Astrocyte (in vitro differentiated cells and primary cell): ENCODE data around the gene TMEM86A. TPM values are rescaled to one million over a fixed set of nuclear protein-coding genes. Genes with fewer than 3 reads are reported as not detected.
A peak's percentile ranks its signal among the peaks of the same experiment; 100 is the strongest.

ENCODE experiments used
- DNase-seq: peaks from one replicate; pipeline ENCODE4 v3.0.0-alpha.2; 2010; ENCODE audit warnings: low read depth
- FAIRE-seq: peaks from 2 replicates; lab custom pipeline; 2011; peaks lifted over from hg19 to GRCh38; lab: Jason Lieb, UNC
- H2AFZ ChIP-seq: 2 replicates; pipeline ENCODE4 v1.6.0; 2012; ENCODE audit warnings: low read depth, low read length, inconsistent platforms
- H3K27ac ChIP-seq: 2 replicates; pipeline ENCODE4 v1.5.1; 2011; ENCODE audit warnings: low read depth, low read length, inconsistent platforms
- H3K27me3 ChIP-seq: 2 replicates; pipeline ENCODE4 v1.6.0; 2011; ENCODE audit warnings: low read length, inconsistent platforms; ENCODE audit not compliant: insufficient read depth
- H3K36me3 ChIP-seq: 2 replicates; pipeline ENCODE4 v1.5.1; 2011; ENCODE audit warnings: low read length, inconsistent platforms; ENCODE audit not compliant: insufficient read depth
- H3K4me1 ChIP-seq: 2 replicates; pipeline ENCODE4 v1.5.1; 2011; ENCODE audit warnings: low read length, inconsistent platforms; ENCODE audit not compliant: insufficient read depth
- H3K4me2 ChIP-seq: 2 replicates; pipeline ENCODE4 v1.6.0; 2012; ENCODE audit warnings: low read length, inconsistent platforms
- H3K4me3 ChIP-seq: 2 replicates; pipeline ENCODE4 v1.5.1; 2011; ENCODE audit warnings: low read depth, mild to moderate bottlenecking, low read length, inconsistent platforms; ENCODE audit not compliant: insufficient read depth
- H3K79me2 ChIP-seq: 2 replicates; pipeline ENCODE4 v1.6.0; 2012; ENCODE audit warnings: mild to moderate bottlenecking, low read length, inconsistent platforms; ENCODE audit not compliant: insufficient read depth
- H3K9ac ChIP-seq: 2 replicates; pipeline ENCODE4 v1.6.0; 2012; ENCODE audit warnings: mild to moderate bottlenecking, low read length, inconsistent platforms
- H3K9me3 ChIP-seq: 2 replicates; pipeline ENCODE4 v1.5.1; 2012; ENCODE audit warnings: low read depth, mild to moderate bottlenecking, low read length, inconsistent platforms; ENCODE audit not compliant: insufficient read depth
- H4K20me1 ChIP-seq: 2 replicates; pipeline ENCODE4 v1.6.0; 2012; ENCODE audit warnings: low read length, inconsistent platforms; ENCODE audit not compliant: insufficient read depth
- H3K27ac Mint-ChIP-seq: one replicate; pipeline ENCODE4 v1.8.0; 2021; ENCODE audit warnings: mild to moderate bottlenecking, mixed read lengths; ENCODE audit not compliant: unreplicated experiment
- H3K27me3 Mint-ChIP-seq: one replicate; pipeline ENCODE4 v1.8.0; 2021; ENCODE audit warnings: low read depth, mixed read lengths; ENCODE audit not compliant: unreplicated experiment
- H3K36me3 Mint-ChIP-seq: one replicate; pipeline ENCODE4 v1.8.0; 2021; ENCODE audit warnings: low read depth, mixed read lengths; ENCODE audit not compliant: unreplicated experiment
- H3K4me1 Mint-ChIP-seq: one replicate; pipeline ENCODE4 v1.8.0; 2021; ENCODE audit warnings: low read depth, mixed read lengths; ENCODE audit not compliant: unreplicated experiment
- H3K4me3 Mint-ChIP-seq: one replicate; pipeline ENCODE4 v1.8.0; 2021; ENCODE audit warnings: mild to moderate bottlenecking, moderate library complexity, mixed read lengths; ENCODE audit not compliant: unreplicated experiment
- H3K9me3 Mint-ChIP-seq: one replicate; pipeline ENCODE4 v1.8.0; 2021; ENCODE audit warnings: mild to moderate bottlenecking, mixed read lengths; ENCODE audit not compliant: unreplicated experiment
- CTCF ChIP-seq: IDR thresholded peaks from 2 replicates; pipeline ENCODE4 v1.5.1; 2011; ENCODE audit warnings: low read depth, mild to moderate bottlenecking, inconsistent platforms, low read length, moderate library complexity; ENCODE audit not compliant: insufficient read depth
- EZH2 ChIP-seq: IDR thresholded peaks from 2 replicates; pipeline ENCODE4 v1.6.1; 2012; ENCODE audit warnings: mild to moderate bottlenecking, low read length, inconsistent platforms; ENCODE audit not compliant: insufficient read depth
- total RNA-seq: library from RNA; stranded (reverse); gene quantifications from 2 replicates; pipeline ENCODE4 v1.2.1, GENCODE V29; 2021

The TMEM86A gene
- total RNA-seq, 1 donor from 2014 or later, result 4.0 TPM

- H3K27ac Mint-ChIP-seq, result no peak overlapping the region
- H3K36me3 Mint-ChIP-seq, result no peaks in the 10 kb centered on the region
- H3K4me3 ChIP-seq, result no peak overlapping the region
- no peak for FAIRE-seq
- no peaks in the 10 kb centered on the region for H3K4me1 Mint-ChIP-seq
- peaks cover 11% of the 10 kb centered on the region for H3K27me3 Mint-ChIP-seq
- peak overlapping the region; percentile 39 for H2AFZ ChIP-seq
- DNase-seq, result peak; percentile 12
- TF ChIP-seq CTCF (peak; percentile 98), EZH2 (no peak)
- H3K4me2 ChIP-seq, result no peak overlapping the region
- no peaks in the 10 kb centered on the region for H3K9me3 Mint-ChIP-seq
- H3K36me3 ChIP-seq, result no peaks in the 10 kb centered on the region
- no peak overlapping the region for H3K9ac ChIP-seq
- H3K27ac ChIP-seq, result no peak overlapping the region
- H4K20me1 ChIP-seq, result no peaks in the 10 kb centered on the region
- no peaks in the 10 kb centered on the region for H3K79me2 ChIP-seq
- no peak overlapping the region for H3K4me3 Mint-ChIP-seq
- H3K27me3 ChIP-seq, result no peaks in the 10 kb centered on the region
- H3K4me1 ChIP-seq, result no peaks in the 10 kb centered on the region
- no peaks in the 10 kb centered on the region for H3K9me3 ChIP-seq
These were observed 33.6 kb downstream of the TMEM86A start for GRCh38 chr11:18731949-18732821.

- H3K9me3 ChIP-seq, result no peaks in the 10 kb centered on the region
- Mint-ChIP-seq H3K4me3 (no peak overlapping the region), H3K4me1 (no peaks in the 10 kb centered on the region), H3K36me3 (no peaks in the 10 kb centered on the region), H3K27me3 (peaks cover 14% of the 10 kb centered on the region), H3K27ac (no peak overlapping the region), H3K9me3 (no peaks in the 10 kb centered on the region)
- no peaks in the 10 kb centered on the region for H3K4me1 ChIP-seq
- no peaks in the 10 kb centered on the region for H3K36me3 ChIP-seq
- H3K27me3 ChIP-seq, result no peaks in the 10 kb centered on the region
- no peaks in the 10 kb centered on the region for H4K20me1 ChIP-seq
- no peak for TF ChIP-seq CTCF
- TF ChIP-seq EZH2, result no peak
- FAIRE-seq (no peak), DNase-seq (no peak)
- no peak overlapping the region for H3K4me2 ChIP-seq
- H3K79me2 ChIP-seq, result no peaks in the 10 kb centered on the region
- H3K9ac ChIP-seq, result no peak overlapping the region
- no peak overlapping the region for H3K4me3 ChIP-seq
- no peak overlapping the region for H2AFZ ChIP-seq
- H3K27ac ChIP-seq, result no peak overlapping the region
These were observed 34.6 kb downstream of the TMEM86A start for GRCh38 chr11:18733202-18733601.

GRCh38 chr11:18736590-18737148 lies 38.1 kb downstream of the TMEM86A start:
- no peak overlapping the region for H3K9ac ChIP-seq
- H3K79me2 ChIP-seq, result no peaks in the 10 kb centered on the region
- no peaks in the 10 kb centered on the region for H4K20me1 ChIP-seq
- Mint-ChIP-seq H3K9me3 (no peaks in the 10 kb centered on the region), H3K36me3 (no peaks in the 10 kb centered on the region), H3K27me3 (peaks cover 24% of the 10 kb centered on the region), H3K4me1 (no peaks in the 10 kb centered on the region), H3K27ac (no peak overlapping the region), H3K4me3 (no peak overlapping the region)
- no peak overlapping the region for H2AFZ ChIP-seq
- no peak overlapping the region for H3K27ac ChIP-seq
- no peaks in the 10 kb centered on the region for H3K9me3 ChIP-seq
- no peaks in the 10 kb centered on the region for H3K27me3 ChIP-seq
- FAIRE-seq, result no peak
- no peak overlapping the region for H3K4me2 ChIP-seq
- TF ChIP-seq EZH2, result no peak
- no peaks in the 10 kb centered on the region for H3K36me3 ChIP-seq
- no peak for DNase-seq
- H3K4me1 ChIP-seq, result no peaks in the 10 kb centered on the region
- H3K4me3 ChIP-seq, result no peak overlapping the region
